GM18867 (cell line): Measurements from ENCODE around the gene C1GALT1.
"Not testable (repeated sequence)": the region's sequence is repeated elsewhere in the genome, so short reads cannot be mapped to it uniquely, and the experiment has no call there.

Experiments used
- ATAC-seq: cut with Tn5 transposase; IDR thresholded peaks from one replicate; pipeline ENCODE4 v1.9.1; 2021; ENCODE audit warnings: mild to moderate bottlenecking, moderate library complexity; ENCODE audit not compliant: unreplicated experiment

C1GALT1 gene

DNA sequence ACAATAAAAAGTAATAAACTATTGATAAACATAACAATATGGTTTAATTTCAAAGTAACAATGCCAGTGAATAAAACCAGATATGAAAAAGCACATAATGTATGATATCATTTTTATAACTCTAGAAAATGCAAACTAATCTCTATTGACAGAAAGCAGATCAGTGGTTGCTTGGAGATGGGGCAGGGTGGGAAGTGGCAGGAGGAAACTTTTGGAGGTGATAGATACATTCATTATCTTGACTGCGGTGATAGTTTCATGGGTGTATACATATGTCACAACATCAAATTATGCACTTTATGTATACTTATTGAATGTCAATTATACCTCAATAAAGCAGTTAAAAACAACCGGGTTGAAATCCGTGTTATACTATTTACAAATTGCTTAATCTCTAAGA is 16.0 kb upstream of the C1GALT1 start:
- ATAC-seq: no peak

DNA sequence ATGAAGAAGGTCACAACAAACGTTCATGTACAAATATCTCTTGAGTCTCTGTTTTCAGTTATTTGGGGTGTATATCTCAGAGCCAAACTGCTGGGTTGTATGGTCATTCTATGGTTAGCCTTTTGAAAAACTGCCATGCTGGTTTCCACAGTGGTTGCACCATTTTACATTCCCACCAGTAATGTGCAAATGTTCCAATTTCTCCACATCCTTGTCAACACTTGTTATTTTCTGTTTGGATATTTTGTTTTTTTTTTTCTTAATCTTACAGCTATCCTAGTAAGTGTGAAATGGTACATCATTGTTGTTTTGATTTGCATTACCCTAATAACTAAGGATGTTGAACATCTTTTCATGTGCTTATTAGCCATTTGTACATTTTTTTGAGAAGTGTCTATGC is 13.0 kb upstream of the C1GALT1 start:
- no peak for ATAC-seq

DNA sequence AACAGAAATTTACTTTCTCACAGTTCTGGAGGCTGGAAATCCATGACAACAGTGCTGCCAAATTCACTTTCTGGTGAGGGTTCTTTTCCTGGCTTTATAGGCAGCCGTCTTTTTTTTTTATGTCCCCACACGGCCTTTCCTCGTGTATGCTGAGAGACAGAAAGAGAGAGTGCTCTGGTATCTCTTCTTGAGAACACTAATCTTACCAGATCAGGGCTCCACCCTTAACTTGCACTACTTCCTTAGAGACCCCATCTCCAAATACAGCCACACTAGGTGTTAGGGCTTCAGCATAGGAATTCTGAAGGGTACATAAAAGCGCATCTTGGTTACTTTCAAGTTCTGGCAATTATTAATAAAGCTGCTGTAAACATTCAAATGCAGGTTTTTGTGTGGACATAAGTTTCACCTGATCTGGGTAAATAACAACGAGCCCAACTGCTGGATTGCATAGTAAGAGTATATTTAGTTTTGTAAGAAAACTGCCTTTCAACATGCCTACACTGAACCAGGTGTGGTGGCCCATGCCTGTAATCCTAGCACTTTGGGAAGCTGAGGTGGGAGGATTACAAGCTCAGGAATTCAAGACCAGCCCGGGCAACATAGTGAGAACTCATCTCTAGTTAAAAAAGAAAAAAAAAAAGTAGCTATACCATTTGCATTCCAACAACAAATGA is 8.2 kb upstream of the C1GALT1 start:
- ATAC-seq: no peak

DNA sequence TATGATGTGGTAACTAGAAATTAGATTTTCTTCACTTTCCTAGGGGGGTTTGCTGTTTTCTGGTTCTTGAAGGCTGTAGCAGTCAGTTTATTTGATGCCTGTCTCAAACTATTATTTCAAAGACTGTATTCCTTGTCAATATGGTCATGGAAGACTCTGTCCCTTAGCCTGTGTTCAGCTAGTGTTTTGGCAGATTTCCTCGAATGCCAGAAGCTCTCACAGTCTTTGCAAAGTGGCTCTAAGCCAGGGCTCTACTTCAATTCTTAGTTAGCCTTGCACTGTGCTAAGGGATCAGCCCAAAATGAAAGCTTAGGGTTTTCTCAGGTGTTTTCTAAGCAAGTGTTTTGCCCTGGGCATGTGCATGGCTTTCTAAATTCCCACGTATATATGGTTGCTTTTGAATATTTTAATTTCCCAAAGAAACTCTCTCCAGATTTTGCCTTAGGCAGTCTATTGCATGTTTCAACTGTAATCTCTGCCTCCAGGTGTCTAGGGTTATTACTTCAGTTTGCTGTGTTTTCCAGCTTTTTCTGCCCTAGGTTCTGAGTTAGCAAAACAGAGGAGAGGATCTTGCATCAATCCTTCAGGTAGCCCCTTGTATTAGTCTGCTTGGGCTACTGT is 7.2 kb upstream of the C1GALT1 start:
- no peak for ATAC-seq

DNA sequence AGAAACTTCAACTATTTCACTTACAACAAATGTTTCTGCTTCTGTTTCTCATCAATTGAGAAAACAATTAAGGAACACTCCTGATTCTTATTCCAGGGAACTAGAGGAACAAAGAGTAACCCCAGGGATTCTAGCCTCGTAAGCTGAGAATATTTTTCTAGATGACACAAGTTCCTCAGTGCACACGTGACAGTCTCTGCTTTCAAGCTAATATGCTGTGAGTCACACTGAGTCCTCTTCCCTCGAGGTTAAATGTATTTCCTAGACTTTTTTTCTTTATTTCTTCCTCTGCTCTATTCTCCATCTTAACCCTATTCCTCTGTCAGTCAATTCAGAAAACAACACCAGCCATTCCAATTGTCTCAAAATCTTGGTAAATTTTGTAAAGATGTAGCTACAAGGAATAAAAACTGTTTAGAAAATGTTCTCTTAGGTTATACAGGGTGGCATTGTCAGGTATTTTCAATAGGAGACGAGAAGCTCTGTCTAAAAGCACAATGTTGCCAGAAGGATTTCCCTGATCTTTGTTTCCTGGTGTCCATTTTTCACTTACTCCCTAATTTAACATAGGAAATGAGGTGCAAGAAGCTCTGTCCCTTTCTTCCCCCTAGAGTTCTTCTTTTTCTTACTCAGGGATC is 5.8 kb upstream of the C1GALT1 start:
- no peak for ATAC-seq

DNA sequence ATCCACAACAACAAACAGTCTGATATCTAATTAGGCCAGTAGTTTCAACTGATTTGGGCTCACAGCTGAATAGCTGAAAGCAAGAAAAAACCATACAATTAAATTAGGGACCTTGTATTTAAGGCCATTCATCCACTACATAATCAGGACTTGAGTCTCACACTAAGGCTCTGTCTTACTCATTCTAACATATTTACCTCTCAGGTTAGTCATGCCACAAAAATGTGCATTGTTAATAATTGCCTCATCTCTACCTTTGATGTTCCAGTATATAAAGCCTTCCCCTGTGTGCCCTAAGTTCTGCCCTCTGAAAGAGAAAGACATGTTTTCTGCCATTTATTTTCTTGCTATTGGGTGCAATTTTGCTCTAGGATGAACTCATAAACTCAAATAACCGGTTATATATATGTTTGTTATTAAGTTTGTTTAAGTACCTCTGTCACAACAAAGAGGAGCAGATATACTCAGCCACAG is 5.3 kb upstream of the C1GALT1 start:
- ATAC-seq: no peak

DNA sequence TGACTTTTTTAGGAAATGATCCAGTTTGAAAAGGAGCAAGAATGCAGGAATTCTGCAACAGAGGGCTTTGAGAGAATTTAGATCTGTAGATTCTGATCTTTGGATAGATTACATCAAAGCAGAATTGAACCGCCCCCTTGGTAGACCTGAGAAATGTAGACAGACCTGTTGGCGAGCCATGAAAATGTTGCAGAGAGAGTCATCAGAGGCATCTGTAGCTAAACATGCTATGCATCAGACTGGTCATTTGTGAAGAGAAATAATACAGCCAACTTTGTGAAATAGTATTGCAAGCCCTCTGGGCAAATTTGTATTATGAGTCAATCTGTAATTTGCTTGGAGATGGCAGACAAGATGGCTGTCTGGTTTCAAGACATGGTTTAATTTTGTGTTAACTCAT is 4.3 kb upstream of the C1GALT1 start:
- ATAC-seq: no peak

DNA sequence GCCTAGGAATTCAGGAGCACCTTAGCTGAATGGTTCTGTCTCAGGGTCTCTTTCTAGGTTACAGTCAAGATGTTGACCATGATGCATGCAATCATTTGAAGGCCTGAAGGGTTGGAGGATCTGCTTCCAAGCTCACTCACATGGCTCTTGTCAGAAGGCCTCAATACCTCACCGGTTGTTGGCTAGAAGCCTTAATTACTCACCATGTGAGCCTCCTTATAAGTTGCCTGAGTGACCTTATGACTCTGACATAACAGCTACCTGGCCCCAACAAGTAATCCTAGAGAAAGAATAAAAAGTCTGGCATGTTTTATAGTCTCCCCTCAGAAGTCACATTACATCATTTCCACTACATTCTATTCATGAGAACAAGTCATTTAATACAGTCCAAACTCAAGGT is 3.4 kb upstream of the C1GALT1 start:
- ATAC-seq: no peak

DNA sequence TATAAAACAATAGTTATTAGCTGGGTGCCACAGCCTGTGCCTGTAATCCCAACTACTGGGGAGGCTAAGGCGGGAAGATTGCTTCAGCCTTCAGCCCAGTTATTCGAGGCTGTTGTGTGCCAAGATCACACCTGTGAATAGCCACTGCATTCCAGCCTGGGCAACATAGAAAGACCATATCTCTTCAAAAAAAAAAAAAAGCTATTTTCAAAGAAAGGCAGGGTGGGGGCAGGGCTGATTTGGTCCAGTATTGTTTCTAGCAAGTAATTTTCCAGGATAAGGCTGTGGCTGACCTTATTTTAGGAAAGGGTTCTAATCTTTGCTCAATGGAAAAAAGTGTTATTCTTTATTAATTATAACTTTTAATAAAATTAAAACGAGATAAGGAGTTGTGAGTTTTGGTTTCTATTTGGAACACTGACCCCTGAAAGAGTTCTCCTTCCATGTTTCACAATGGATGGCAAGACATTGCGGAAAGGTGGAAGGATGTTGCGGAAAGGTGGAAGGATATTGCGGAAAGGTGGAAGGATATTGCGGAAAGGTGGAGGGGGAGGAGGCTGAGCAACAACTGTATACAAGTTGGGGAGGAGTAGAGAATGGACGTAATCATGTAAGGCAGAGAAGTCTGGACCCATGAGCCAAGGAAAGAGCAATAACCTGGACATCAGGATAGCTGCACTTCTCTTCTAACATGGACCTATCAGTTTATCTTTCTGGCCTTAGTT is 1.5 kb upstream of the C1GALT1 start:
- no peak for ATAC-seq

DNA sequence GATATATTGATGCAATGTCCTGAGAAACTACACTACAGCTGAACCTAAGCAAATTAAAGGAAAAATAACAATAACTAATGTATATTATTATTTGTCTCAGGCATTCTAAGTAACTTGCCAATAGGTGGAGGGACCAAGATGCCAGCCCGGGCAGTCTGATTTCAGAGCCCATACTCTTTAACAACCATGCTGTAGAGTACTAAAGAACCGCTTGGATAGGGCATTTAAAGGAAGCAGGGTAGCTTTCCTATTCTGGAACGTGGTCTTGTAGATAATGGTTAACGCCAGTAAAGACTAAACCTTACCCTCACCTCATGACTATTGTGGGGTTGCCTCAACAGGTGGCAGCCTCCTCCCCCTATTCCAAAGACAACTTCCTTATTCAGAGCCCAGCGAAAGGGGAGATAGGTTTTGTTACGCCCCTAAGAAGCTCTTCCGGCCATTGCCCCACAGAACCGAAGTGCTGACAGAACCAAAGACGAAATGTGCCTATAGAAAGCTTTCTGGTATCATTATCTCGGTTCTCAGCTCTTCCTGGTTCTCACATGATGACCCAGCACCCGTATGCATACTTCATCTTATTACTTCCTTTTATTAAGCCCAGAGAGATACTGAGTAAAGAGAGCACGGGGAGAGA is 707 bp upstream of the C1GALT1 start:
- ATAC-seq: peak; percentile 45

DNA sequence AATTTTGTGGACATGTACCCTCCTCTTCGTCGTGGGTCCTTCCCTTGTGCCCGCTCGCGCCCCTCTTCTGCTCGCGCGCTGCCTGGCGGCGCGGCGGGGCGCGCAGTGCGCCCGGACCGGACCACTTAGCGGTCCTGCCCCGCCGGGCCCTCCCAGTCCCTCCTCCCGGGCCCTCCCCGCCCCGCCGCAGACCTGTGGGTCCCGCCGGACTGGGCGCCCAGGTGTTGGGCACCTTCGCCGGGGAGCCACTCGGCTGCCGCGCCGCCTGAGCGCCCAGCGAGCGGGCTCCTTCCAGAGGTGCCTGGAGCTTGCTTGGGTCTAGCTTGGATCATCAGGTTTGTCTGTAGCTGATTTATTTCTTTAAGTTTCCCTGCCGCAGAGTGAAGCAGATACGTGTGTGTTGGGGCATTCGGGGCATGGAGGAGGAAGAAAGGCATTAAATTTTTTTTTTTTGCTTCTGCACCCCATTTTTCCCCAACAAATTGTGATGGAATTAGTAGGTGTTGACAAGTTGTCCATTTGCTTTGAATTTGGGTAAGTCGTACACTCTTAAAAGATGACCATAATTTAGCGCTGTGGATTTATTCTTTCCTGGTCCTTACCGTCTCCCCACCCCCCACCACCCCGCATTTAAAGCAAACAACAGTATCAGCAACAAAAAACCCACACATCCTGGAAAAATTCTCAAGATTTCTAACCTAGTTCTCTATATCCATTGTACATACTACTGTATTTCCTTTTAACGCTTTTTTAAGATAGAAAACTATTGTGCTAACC is 905 bp downstream of the C1GALT1 start:
- peak; percentile 38 for ATAC-seq

DNA sequence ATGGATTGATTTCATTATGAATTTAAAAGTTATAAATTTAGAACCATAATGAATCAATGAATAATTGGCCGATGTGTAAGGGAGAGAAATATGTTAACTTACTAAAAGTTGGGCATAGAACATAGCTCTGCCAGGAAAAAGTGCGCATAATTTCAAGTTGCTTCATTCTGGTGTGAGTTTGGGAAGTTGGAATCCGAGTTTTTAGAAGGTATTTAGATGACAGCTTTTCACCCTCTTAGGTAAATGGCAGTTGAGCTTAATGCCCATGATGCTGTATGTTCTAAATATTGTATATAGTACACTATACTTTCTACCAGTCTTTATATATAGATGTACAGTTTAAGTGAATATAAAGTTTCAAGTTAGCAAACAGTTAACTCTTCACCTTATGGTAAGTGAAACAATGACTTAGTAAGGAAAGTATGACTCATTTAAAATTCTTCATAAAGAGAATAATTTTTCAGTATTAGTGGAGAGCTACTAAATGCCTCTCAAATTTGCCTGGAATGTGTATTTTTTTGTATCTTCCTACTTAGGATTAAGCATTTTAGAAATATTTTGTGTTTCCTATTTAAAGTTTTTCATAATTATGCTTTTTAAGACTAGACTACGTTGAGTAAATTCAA is 1.6 kb downstream of the C1GALT1 start:
- ATAC-seq: no peak

DNA sequence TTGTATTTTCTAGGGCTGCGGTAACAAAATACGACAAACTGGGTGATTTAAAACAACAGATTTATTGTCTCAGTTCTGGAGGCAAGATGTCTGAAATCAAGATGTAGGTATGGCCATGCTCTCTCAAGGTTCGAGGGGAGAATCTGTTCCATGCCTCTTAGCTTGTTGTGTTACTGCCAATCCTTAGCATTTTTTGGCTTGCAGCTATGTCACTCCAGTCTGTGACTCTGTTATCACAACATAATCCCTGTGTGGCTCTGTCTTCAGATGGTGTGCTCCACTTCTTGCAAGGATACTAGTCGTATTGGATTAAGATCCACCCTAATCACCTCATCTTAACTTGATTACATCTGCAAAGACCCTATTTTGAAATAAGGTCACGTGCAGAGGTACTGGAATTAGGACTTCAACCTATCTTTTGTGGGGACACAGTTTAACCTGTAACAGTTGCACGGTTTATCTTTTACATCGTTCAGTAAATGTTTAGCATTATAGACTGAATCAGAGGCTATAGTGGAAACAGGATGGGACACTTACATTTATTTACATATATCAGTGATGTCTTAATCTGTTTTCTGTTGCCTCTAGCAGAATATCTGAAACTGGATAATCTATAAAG is 3.1 kb downstream of the C1GALT1 start:
- ATAC-seq: no peak

DNA sequence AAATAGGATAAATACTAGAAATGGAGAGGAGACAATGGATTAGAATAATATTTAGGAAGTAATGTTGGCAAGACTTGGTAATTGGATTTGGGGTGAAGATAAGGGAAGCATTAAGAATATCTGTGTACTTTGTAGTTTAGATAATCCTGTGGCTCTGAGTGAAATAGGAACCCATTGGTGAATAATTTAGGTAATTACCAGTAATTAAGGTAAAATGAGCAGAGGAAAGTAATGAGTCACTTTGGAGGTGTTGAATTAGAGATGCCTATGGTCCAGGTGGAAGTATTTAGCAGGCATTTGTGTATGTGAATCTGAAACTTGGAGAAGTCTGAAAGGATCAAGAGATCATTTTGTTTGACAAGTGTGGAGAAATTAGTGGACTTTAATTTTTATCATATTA is 5.7 kb downstream of the C1GALT1 start:
- ATAC-seq: no peak

DNA sequence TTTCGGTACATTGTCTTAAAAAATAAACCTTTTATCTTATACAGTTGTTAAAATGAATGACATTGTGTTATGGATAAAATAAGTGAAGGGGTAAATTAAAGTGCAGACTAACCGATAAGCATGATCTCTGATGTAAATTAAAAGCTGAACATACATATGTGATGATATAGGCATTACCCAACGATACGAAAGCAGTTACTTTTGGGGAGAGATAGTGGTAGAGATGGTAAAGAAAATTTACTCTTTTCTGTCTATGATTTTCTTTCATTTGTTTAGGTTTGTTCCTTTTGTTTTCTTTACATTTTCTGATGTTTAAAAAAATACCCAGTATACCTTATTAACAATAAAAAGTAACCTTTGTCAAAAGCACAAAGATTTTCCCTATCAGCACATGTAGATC is 6.4 kb downstream of the C1GALT1 start:
- no peak for ATAC-seq

DNA sequence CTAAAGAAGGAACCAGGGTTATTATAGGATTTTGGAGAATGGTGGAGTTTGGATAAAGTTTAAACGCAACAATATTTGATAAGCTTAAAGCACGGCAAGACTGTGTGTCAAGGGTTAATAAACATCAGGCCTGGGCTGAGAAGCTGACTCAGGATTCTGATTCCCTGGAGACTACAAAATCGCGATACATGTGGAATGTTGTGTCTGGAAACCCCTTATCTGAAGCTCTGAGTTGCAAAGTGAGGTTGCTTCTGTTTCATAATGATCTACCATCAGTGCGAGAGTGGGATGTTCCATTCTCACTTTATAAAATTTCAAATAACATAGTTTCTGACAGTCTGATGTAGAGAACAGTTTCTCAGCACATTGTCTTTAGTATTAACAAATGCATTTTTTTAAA is 7.8 kb downstream of the C1GALT1 start:
- no peak for ATAC-seq

DNA sequence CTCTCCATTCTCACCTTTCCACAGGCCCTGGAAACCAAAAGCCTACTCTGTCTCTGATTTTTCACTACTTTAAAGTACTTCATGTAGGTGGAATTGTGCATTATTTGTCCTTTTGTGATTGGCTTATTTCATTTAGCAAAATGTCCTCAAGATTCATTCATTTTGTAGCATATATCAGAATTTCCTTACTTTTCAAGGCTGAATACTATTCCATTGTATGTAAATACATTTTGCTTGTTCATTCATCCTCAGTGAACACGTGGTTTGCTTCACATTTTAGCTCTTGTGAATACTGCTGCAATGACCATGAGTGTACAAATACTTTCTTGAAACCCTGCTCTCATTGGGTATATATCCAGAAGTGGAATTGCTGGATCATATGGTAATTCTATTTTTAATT is 8.8 kb downstream of the C1GALT1 start:
- ATAC-seq: no peak

DNA sequence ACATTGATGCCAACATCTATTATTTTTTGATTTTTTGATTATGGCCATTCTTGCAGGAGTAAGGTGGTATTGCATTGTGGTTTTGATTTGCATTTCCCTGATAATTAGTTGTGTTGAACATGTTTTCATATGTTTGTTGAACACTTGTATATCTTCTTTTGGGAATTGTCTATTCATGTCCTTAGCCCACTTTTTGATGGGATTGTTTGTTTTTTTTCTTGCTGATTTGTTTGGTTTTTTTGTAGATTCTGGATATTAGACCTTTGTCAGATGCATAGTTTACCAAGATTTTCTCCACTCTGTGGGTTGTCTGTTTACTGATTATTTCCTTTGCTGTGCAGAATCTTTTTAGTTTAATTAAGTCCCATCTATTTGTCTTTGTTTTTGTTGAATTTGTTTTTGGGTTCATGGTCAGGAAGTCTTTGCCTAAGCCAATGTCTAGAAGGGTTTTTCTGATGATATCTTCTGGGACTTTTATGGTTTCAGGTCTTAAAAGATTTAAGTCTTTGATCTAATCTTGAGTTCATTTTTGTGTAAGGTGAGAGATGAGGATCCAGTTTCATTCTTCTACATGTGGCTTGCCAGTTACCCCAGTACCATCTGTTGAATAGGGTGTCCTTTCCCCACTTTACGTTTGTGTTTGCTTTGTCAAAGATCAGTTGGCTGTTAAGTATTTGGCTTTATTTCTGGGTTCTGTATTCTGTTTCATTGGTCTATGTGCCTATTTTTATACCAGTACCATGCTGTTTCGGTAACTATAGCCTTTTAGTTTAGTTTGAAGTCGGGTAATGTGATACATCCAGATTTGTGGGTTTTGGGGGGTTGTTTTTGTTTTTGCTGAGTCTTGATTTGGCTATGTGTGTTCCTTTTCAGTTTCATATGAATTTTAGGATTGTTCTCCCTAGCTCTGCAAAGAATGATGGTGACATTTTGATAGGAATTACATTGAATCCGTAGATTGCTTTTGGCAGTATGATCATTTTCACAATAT is 10.7 kb downstream of the C1GALT1 start:
- not testable (repeated sequence) for ATAC-seq
